SK-N-SH (cell line): ENCODE results near the gene GADD45B.

Experiments used
- CHD2 ChIP-seq: fragments of 150-350 bp; IDR thresholded peaks from 2 replicates; pipeline ENCODE4 v1.6.1; 2018; ENCODE audit warnings: low read length; ENCODE audit not compliant: partially characterized antibody
- EZH2phosphoT487 ChIP-seq: fragments of 200-600 bp; sonication (generic); IDR thresholded peaks from 2 replicates; pipeline ENCODE4 v1.6.1; 2017; ENCODE audit warnings: low read depth, mixed run types, mild to moderate bottlenecking, antibody characterized with exemption, moderate library complexity, borderline replicate concordance
- MXI1 ChIP-seq: IDR thresholded peaks from 2 replicates; pipeline ENCODE4 v1.6.1; 2012; ENCODE audit warnings: mild to moderate bottlenecking, low read depth, low read length, improper control_type of control experiment
- POLR2AphosphoS5 ChIP-seq: IDR thresholded peaks from 2 replicates; pipeline ENCODE4 v1.6.1; 2012; ENCODE audit warnings: low read depth, low read length
- RAD21 ChIP-seq: IDR thresholded peaks from 2 replicates; pipeline ENCODE4 v1.6.1; 2012; ENCODE audit warnings: mild to moderate bottlenecking, low read length
- RXRA ChIP-seq: IDR thresholded peaks from 2 replicates; pipeline ENCODE4 v1.4.0; 2012; ENCODE audit warnings: low read depth, mild to moderate bottlenecking, borderline replicate concordance
- TAF1 ChIP-seq: IDR thresholded peaks from 2 replicates; pipeline ENCODE4 v1.6.1; 2012; ENCODE audit warnings: low read depth, mild to moderate bottlenecking, low read length, moderate library complexity, borderline replicate concordance
- TF ChIP-seq, protein P1 (sequence below): fragments of 200-600 bp; sonication (generic); IDR thresholded peaks from 2 replicates; pipeline ENCODE4 v1.6.1; 2017; ENCODE audit warnings: antibody characterized with exemption, mild to moderate bottlenecking, moderate library complexity
- TF ChIP-seq, protein P2 (sequence below): IDR thresholded peaks from 2 replicates; pipeline ENCODE4 v1.4.0; 2012; ENCODE audit warnings: low read depth, borderline replicate concordance
- TF ChIP-seq, protein P3 (sequence below): IDR thresholded peaks from 2 replicates; pipeline ENCODE4 v1.4.0; 2012; ENCODE audit warnings: low read depth, borderline replicate concordance
- TF ChIP-seq, protein P4 (sequence below): fragments of 150-350 bp; IDR thresholded peaks from 2 replicates; pipeline ENCODE4 v1.6.1; 2016; ENCODE audit warnings: mild to moderate bottlenecking, low read depth, low read length

DNA sequence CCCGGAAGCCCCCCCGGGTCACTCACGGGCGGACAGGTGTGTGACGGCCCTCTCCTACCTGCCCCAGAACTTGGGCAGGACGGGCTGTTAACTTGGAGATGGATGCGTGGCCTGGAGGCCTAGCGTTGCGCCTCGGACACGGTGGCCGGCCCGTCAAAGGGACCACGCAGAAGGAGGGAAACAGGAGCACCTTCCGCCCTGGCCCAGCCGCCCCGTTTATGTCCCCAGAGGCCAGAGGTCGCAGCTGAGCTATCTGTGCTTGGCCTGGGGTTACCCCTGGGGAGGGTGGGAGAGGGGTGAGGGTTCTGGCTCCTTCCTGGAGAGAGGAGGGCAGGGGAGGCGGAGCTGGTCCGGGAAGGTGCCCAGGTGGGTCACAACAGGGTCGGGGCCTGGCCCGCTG, 35.6 kb downstream of the GADD45B start:
- TF ChIP-seq, protein P1, sequence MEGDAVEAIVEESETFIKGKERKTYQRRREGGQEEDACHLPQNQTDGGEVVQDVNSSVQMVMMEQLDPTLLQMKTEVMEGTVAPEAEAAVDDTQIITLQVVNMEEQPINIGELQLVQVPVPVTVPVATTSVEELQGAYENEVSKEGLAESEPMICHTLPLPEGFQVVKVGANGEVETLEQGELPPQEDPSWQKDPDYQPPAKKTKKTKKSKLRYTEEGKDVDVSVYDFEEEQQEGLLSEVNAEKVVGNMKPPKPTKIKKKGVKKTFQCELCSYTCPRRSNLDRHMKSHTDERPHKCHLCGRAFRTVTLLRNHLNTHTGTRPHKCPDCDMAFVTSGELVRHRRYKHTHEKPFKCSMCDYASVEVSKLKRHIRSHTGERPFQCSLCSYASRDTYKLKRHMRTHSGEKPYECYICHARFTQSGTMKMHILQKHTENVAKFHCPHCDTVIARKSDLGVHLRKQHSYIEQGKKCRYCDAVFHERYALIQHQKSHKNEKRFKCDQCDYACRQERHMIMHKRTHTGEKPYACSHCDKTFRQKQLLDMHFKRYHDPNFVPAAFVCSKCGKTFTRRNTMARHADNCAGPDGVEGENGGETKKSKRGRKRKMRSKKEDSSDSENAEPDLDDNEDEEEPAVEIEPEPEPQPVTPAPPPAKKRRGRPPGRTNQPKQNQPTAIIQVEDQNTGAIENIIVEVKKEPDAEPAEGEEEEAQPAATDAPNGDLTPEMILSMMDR = no peak
- TF ChIP-seq, protein P2, sequence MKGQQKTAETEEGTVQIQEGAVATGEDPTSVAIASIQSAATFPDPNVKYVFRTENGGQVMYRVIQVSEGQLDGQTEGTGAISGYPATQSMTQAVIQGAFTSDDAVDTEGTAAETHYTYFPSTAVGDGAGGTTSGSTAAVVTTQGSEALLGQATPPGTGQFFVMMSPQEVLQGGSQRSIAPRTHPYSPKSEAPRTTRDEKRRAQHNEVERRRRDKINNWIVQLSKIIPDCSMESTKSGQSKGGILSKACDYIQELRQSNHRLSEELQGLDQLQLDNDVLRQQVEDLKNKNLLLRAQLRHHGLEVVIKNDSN = no peak
- TF ChIP-seq, protein P3, sequence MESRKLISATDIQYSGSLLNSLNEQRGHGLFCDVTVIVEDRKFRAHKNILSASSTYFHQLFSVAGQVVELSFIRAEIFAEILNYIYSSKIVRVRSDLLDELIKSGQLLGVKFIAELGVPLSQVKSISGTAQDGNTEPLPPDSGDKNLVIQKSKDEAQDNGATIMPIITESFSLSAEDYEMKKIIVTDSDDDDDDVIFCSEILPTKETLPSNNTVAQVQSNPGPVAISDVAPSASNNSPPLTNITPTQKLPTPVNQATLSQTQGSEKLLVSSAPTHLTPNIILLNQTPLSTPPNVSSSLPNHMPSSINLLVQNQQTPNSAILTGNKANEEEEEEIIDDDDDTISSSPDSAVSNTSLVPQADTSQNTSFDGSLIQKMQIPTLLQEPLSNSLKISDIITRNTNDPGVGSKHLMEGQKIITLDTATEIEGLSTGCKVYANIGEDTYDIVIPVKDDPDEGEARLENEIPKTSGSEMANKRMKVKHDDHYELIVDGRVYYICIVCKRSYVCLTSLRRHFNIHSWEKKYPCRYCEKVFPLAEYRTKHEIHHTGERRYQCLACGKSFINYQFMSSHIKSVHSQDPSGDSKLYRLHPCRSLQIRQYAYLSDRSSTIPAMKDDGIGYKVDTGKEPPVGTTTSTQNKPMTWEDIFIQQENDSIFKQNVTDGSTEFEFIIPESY = no peak
- TF ChIP-seq POLR2AphosphoS5 = no peak
- no peak for TF ChIP-seq MXI1
- TF ChIP-seq, protein P4, sequence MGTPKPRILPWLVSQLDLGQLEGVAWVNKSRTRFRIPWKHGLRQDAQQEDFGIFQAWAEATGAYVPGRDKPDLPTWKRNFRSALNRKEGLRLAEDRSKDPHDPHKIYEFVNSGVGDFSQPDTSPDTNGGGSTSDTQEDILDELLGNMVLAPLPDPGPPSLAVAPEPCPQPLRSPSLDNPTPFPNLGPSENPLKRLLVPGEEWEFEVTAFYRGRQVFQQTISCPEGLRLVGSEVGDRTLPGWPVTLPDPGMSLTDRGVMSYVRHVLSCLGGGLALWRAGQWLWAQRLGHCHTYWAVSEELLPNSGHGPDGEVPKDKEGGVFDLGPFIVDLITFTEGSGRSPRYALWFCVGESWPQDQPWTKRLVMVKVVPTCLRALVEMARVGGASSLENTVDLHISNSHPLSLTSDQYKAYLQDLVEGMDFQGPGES = no peak
- TF ChIP-seq CHD2 = no peak
- TF ChIP-seq RAD21 = no peak
- no peak for TF ChIP-seq RXRA
- TF ChIP-seq TAF1 = no peak
- TF ChIP-seq EZH2phosphoT487 = no peak
